ENCODE data around the gene NODAL.

NODAL gene

GRCh38 chr10:70410608-70411007 lies 30.9 kb downstream of the NODAL start:
- peaks cover 22% of the 10 kb centered on the region for H3K4me1 ChIP-seq (ENCODE audit: control insufficient read depth, low read length)
- H4K20me1 ChIP-seq (ENCODE audit: control insufficient read depth, insufficient read depth, low read depth, low read length) = peaks cover 23% of the 10 kb centered on the region
- peaks cover 52% of the 10 kb centered on the region for H3K36me3 ChIP-seq (ENCODE audit: control insufficient read depth, low read length)
- H3F3A ChIP-seq (ENCODE audit: control insufficient read depth, insufficient read depth) = peaks cover 6% of the 10 kb centered on the region; the same call in 1 of the 2 replicates
- H3K9me2 ChIP-seq (replicated peaks; ENCODE audit: control insufficient read depth, low read length) = no peaks in the 10 kb centered on the region
- no peak overlapping the region for H3K4me2 ChIP-seq (ENCODE audit: low read length)
- H3K27ac ChIP-seq (ENCODE audit: low read depth, low read length) = no peak overlapping the region
- H3K79me2 ChIP-seq (ENCODE audit: control insufficient read depth, low read length) = peaks cover 88% of the 10 kb centered on the region
- H3K4me3 ChIP-seq (ENCODE audit: low read length) = no peak overlapping the region
- TF ChIP-seq EZH2phosphoT487 (IDR thresholded peaks at IDR 0.05; ENCODE audit: borderline replicate concordance, low read length) (no peak), CTCF (IDR thresholded peaks at IDR 0.05; ENCODE audit: low read depth, low read length, poor library complexity, severe bottlenecking) (no peak)
- H3K9me3 ChIP-seq (ENCODE audit: control insufficient read depth, insufficient read depth, low read length) = no peaks in the 10 kb centered on the region
- H3K27me3 ChIP-seq (ENCODE audit: control insufficient read depth, low read length) = no peaks in the 10 kb centered on the region

DNA sequence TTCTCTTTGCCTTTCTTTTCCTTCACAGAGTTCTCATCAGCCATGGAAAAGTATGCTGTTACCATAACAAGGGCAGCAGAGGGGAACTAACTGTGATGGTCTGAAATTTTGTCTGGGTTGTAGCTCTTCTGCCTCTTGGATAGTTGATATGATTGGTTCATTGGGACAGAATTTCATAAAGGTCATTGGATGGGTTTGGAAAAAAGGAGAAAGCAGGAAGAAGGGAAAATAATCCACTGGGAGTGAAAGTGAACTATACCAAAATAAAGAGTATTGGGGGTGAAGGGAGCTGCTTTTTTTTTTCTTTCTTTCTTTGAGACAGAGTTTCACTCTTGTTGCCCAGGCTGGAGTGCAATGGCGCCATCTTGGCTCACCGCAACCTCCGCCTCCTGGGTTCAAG lies 31.7 kb downstream of the NODAL start:
- Histone ChIP-seq H3K36me3 (ENCODE audit: control insufficient read depth, low read length) (peaks cover 46% of the 10 kb centered on the region), H3K4me3 (ENCODE audit: low read length) (no peak overlapping the region), H4K20me1 (ENCODE audit: control insufficient read depth, insufficient read depth, low read depth, low read length) (peaks cover 23% of the 10 kb centered on the region), H3K4me2 (ENCODE audit: low read length) (no peak overlapping the region), H3K27me3 (ENCODE audit: control insufficient read depth, low read length) (no peaks in the 10 kb centered on the region), H3K9me3 (ENCODE audit: control insufficient read depth, insufficient read depth, low read length) (no peaks in the 10 kb centered on the region), H3K27ac (ENCODE audit: low read depth, low read length) (no peak overlapping the region), H3K4me1 (ENCODE audit: control insufficient read depth, low read length) (peaks cover 19% of the 10 kb centered on the region), H3K9me2 (replicated peaks; ENCODE audit: control insufficient read depth, low read length) (no peaks in the 10 kb centered on the region), H3F3A (ENCODE audit: control insufficient read depth, insufficient read depth) (peaks cover 2% of the 10 kb centered on the region; the same call in 1 of the 2 replicates), H3K79me2 (ENCODE audit: control insufficient read depth, low read length) (peaks cover 88% of the 10 kb centered on the region)
- TF ChIP-seq CTCF (IDR thresholded peaks at IDR 0.05; ENCODE audit: low read depth, low read length, poor library complexity, severe bottlenecking) = no peak

- Histone ChIP-seq H3K27ac (ENCODE audit: low read depth, low read length) (peak overlapping the region; percentile 61; the same call in 1 of the 2 replicates), H4K20me1 (ENCODE audit: control insufficient read depth, insufficient read depth, low read depth, low read length) (peaks cover 24% of the 10 kb centered on the region), H3K9me2 (replicated peaks; ENCODE audit: control insufficient read depth, low read length) (no peaks in the 10 kb centered on the region), H3K4me3 (ENCODE audit: low read length) (peak overlapping the region; percentile 76), H3K9me3 (ENCODE audit: control insufficient read depth, insufficient read depth, low read length) (no peaks in the 10 kb centered on the region), H3K79me2 (ENCODE audit: control insufficient read depth, low read length) (peaks cover 51% of the 10 kb centered on the region), H3K27me3 (ENCODE audit: control insufficient read depth, low read length) (no peaks in the 10 kb centered on the region), H3F3A (ENCODE audit: control insufficient read depth, insufficient read depth) (0 out of 2 replicates have a peak, but pooled peaks cover 8% of the 10 kb centered on the region), H3K36me3 (ENCODE audit: control insufficient read depth, low read length) (peaks cover 28% of the 10 kb centered on the region), H3K4me1 (ENCODE audit: control insufficient read depth, low read length) (peaks cover 26% of the 10 kb centered on the region), H3K4me2 (ENCODE audit: low read length) (peak overlapping the region; percentile 73)
- TF ChIP-seq EZH2phosphoT487 (IDR thresholded peaks at IDR 0.05; ENCODE audit: borderline replicate concordance, low read length) (no peak), CTCF (IDR thresholded peaks at IDR 0.05; ENCODE audit: low read depth, low read length, poor library complexity, severe bottlenecking) (no peak)
Measured at GRCh38 chr10:70405037-70405824, 36.2 kb downstream of the NODAL start.

Data from DOHH2 (cell line).